CD4-positive, alpha-beta T cell treated with Interleukin-1 beta for 1 hour (primary cell): ENCODE results near the gene WDFY3.

Experiments used
- DNase-seq, 2 donors: peaks; one replicate each; pipeline ENCODE4 v3.0.0-alpha.2; 2020 to 2022

The WDFY3 gene

GRCh38 chr4:84944947-84945346, 21.5 kb downstream of the WDFY3 start:
- no peak for DNase-seq

GRCh38 chr4:84940960-84941359, 25.5 kb downstream of the WDFY3 start:
- no peak for DNase-seq

- no peak for DNase-seq
Measured at GRCh38 chr4:84939113-84939512, 27.4 kb downstream of the WDFY3 start.

- no peak for DNase-seq
Measured at GRCh38 chr4:84938316-84938715, 28.2 kb downstream of the WDFY3 start.

GRCh38 chr4:84937381-84937977, 29.0 kb downstream of the WDFY3 start:
- no peak for DNase-seq

GRCh38 chr4:84936123-84936522, 30.4 kb downstream of the WDFY3 start:
- DNase-seq: no peak

- DNase-seq: no peak
Measured at GRCh38 chr4:84932462-84932861, 34.0 kb downstream of the WDFY3 start.

GRCh38 chr4:84931961-84932360, 34.5 kb downstream of the WDFY3 start:
- no peak for DNase-seq

GRCh38 chr4:84931274-84931673, 35.2 kb downstream of the WDFY3 start:
- no peak for DNase-seq

- DNase-seq: no peak
Measured at GRCh38 chr4:84928089-84928488, 38.4 kb downstream of the WDFY3 start.

GRCh38 chr4:84927428-84927827, 39.1 kb downstream of the WDFY3 start:
- DNase-seq: no peak

GRCh38 chr4:84925558-84925957, 40.9 kb downstream of the WDFY3 start:
- no peak for DNase-seq

GRCh38 chr4:84924434-84924833, 42.1 kb downstream of the WDFY3 start:
- DNase-seq: no peak

- DNase-seq: no peak
Measured at GRCh38 chr4:84920617-84921016, 45.9 kb downstream of the WDFY3 start.

- no peak for DNase-seq
Measured at GRCh38 chr4:84917869-84918600, 48.5 kb downstream of the WDFY3 start.

- DNase-seq: no peak
Measured at GRCh38 chr4:84917086-84917821, 49.2 kb downstream of the WDFY3 start.

- no peak for DNase-seq
Measured at GRCh38 chr4:84916227-84916626, 50.3 kb downstream of the WDFY3 start.

- DNase-seq: no peak
Measured at GRCh38 chr4:84915396-84915780, 51.1 kb downstream of the WDFY3 start.

- DNase-seq: no peak
Measured at GRCh38 chr4:84914686-84915395, 51.6 kb downstream of the WDFY3 start.

GRCh38 chr4:84913176-84913575, 53.3 kb downstream of the WDFY3 start:
- no peak for DNase-seq

GRCh38 chr4:84912741-84913140, 53.7 kb downstream of the WDFY3 start:
- no peak for DNase-seq

- DNase-seq: no peak
Measured at GRCh38 chr4:84908876-84909275, 57.6 kb downstream of the WDFY3 start.

GRCh38 chr4:84907145-84907544, 59.3 kb downstream of the WDFY3 start:
- no peak for DNase-seq

GRCh38 chr4:84905646-84906045, 60.8 kb downstream of the WDFY3 start:
- DNase-seq: no peak
